A673 (cell line): ENCODE results near the gene MRRF. TPM values are rescaled to one million over a fixed set of nuclear protein-coding genes. Genes with fewer than 3 reads are reported as not detected.

Source experiments
- BruUV-seq: library from RNA; stranded (reverse); fragments of 400-500 nt; replicated peaks from 2 replicates; lab custom pipeline; 2021; lab: Mats Ljungman, UMichigan
- CTCF ChIA-PET: fragments of 300-600 bp; sonication (Branson Sonifier 250); formaldehyde crosslinking; loops from one replicate; lab custom pipeline; 2022; ENCODE audit warnings: antibody characterized with exemption; lab: Charles Lee
- POLR2A ChIA-PET: fragments of 300-600 bp; sonication (Branson Sonifier 250); formaldehyde crosslinking; loops from one replicate; lab custom pipeline; 2022; ENCODE audit warnings: antibody characterized with exemption; ENCODE audit not compliant: low non-redundant PET; lab: Charles Lee
- DNase-seq: peaks from one replicate; pipeline ENCODE4 v3.0.0-alpha.2; 2015; ENCODE audit warnings: low spot score
- H3K27ac ChIP-seq: fragments of 200-600 bp; sonication (generic); 2 replicates; pipeline ENCODE4 v1.5.1; 2016; ENCODE audit warnings: mixed run types, low read depth, mild to moderate bottlenecking, mixed read lengths, antibody characterized with exemption, low read length; ENCODE audit not compliant: poor library complexity, severe bottlenecking
- H3K27me3 ChIP-seq: fragments of 200-600 bp; sonication (generic); replicated peaks from 2 replicates; pipeline ENCODE4 v1.6.1; 2017; ENCODE audit warnings: mixed run types, low read depth, mild to moderate bottlenecking, mixed read lengths, antibody characterized with exemption, low read length; ENCODE audit not compliant: insufficient read depth, poor library complexity
- H3K36me3 ChIP-seq: fragments of 200-600 bp; sonication (generic); 2 replicates; pipeline ENCODE4 v1.6.1; 2016; ENCODE audit warnings: mixed run types, mild to moderate bottlenecking, mixed read lengths, antibody characterized with exemption, low read length; ENCODE audit not compliant: insufficient read depth, poor library complexity, severe bottlenecking
- H3K4me1 ChIP-seq: fragments of 200-600 bp; sonication (generic); 2 replicates; pipeline ENCODE4 v1.6.1; 2017; ENCODE audit warnings: mixed run types, mild to moderate bottlenecking, mixed read lengths, antibody characterized with exemption, low read length; ENCODE audit not compliant: insufficient read depth, poor library complexity, severe bottlenecking
- H3K4me3 ChIP-seq: fragments of 200-600 bp; sonication (generic); 2 replicates; pipeline ENCODE4 v1.5.1; 2016; ENCODE audit warnings: low read depth, mixed run types, mild to moderate bottlenecking, mixed read lengths, low read length; ENCODE audit not compliant: poor library complexity, severe bottlenecking
- H3K9me3 ChIP-seq: fragments of 200-600 bp; sonication (generic); 2 replicates; pipeline ENCODE4 v1.6.1; 2016; ENCODE audit warnings: mixed run types, low read depth, mild to moderate bottlenecking, mixed read lengths, antibody characterized with exemption, low read length; ENCODE audit not compliant: poor library complexity, severe bottlenecking
- EZH2 ChIP-seq: fragments of 200-600 bp; sonication (generic); IDR thresholded peaks from 2 replicates; pipeline ENCODE4 v1.6.1; 2017; ENCODE audit warnings: borderline replicate concordance, low read depth, mild to moderate bottlenecking, mixed read lengths, antibody characterized with exemption, low read length; ENCODE audit not compliant: poor library complexity, severe bottlenecking
- intact Hi-C: fragments of 100-400 bp; cut with micrococcal nuclease; formaldehyde crosslinking; loops from one replicate; pipeline ENCODE4 v1.10.0; 2022; ENCODE audit not compliant: unreplicated experiment
- total RNA-seq: library from RNA; stranded (reverse); gene quantifications from 2 replicates; pipeline ENCODE4 v1.2.3, GENCODE V29; 2021
- TF ChIP-seq, protein P1 (sequence below): fragments of 300-800, 200-600 bp; sonication (generic); conservative IDR thresholded peaks from 2 replicates; pipeline ENCODE4 v1.5.1; 2017; ENCODE audit warnings: low read depth, mild to moderate bottlenecking, antibody characterized with exemption, low read length, moderate library complexity, mixed read lengths

The MRRF gene
- total RNA-seq, 1 experiment from 2014 or later, result 44.9 TPM

DNA sequence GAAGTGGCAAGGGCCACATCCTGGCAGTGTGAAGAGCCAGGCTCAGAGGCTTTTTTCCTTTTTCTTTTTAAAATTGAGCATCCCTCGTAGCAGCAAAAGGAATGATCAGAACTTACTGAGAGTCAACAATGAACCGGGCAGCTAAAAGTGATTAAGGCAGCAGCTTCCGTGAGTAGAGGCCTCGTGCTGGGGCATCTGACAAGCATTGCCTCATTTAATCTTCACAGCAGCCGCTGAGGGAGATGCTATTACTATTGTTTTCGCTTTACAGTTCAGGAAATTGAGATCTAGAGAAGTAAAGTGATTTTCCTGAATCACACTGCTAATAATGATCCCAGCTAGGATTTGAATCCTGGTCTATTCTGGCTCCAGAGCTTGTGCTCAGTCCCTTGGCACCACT is 75.5 kb downstream of the MRRF start:
- H3K4me3 ChIP-seq, result no peak overlapping the region
- CTCF ChIA-PET, result interaction anchor here (1.0 kb wide), 1 partner anchor 10 kb away, joined by 3 read pairs; no protein-coding TSS in a partner anchor
- no TSS peak for BruUV-seq
- intact Hi-C loops, result no loop called here
- TF ChIP-seq EZH2, result no peak
- TF ChIP-seq, protein P1, sequence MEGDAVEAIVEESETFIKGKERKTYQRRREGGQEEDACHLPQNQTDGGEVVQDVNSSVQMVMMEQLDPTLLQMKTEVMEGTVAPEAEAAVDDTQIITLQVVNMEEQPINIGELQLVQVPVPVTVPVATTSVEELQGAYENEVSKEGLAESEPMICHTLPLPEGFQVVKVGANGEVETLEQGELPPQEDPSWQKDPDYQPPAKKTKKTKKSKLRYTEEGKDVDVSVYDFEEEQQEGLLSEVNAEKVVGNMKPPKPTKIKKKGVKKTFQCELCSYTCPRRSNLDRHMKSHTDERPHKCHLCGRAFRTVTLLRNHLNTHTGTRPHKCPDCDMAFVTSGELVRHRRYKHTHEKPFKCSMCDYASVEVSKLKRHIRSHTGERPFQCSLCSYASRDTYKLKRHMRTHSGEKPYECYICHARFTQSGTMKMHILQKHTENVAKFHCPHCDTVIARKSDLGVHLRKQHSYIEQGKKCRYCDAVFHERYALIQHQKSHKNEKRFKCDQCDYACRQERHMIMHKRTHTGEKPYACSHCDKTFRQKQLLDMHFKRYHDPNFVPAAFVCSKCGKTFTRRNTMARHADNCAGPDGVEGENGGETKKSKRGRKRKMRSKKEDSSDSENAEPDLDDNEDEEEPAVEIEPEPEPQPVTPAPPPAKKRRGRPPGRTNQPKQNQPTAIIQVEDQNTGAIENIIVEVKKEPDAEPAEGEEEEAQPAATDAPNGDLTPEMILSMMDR, result no peak
- no peaks in the 10 kb centered on the region for H3K9me3 ChIP-seq
- DNase-seq, result peak; percentile 24
- H3K36me3 ChIP-seq, result no peaks in the 10 kb centered on the region
- no peaks in the 10 kb centered on the region for H3K4me1 ChIP-seq
- no peaks in the 10 kb centered on the region for H3K27me3 ChIP-seq
- POLR2A ChIA-PET, result no interaction called here
- no peak overlapping the region for H3K27ac ChIP-seq

GRCh38 chr9:122342323-122343050 is 77.8 kb downstream of the MRRF start:
- no peak for DNase-seq
- Histone ChIP-seq H3K36me3 (no peaks in the 10 kb centered on the region), H3K9me3 (no peaks in the 10 kb centered on the region), H3K27me3 (peaks cover 23% of the 10 kb centered on the region), H3K4me3 (no peak overlapping the region), H3K27ac (no peak overlapping the region), H3K4me1 (no peaks in the 10 kb centered on the region)
- no TSS peak for BruUV-seq
- POLR2A ChIA-PET, result no interaction called here
- intact Hi-C loops, result no loop called here
- CTCF ChIA-PET, result no interaction called here
- TF ChIP-seq, protein P1, result no peak
- no peak for TF ChIP-seq EZH2

- CTCF ChIA-PET, result interaction anchor here (0.5 kb wide), 1 partner anchor 853 kb away, joined by 17 read pairs; no protein-coding TSS in a partner anchor
- intact Hi-C loops, result no loop called here
Observed at GRCh38 chr9:122346478-122347347, 82.0 kb downstream of the MRRF start.

More at GRCh38 chr9:122346478-122347347, 82.0 kb downstream of the MRRF start:
- H3K27me3 ChIP-seq, result peaks cover 49% of the 10 kb centered on the region
- H3K4me1 ChIP-seq, result no peaks in the 10 kb centered on the region
- H3K4me3 ChIP-seq, result peak overlapping the region; percentile 44
- POLR2A ChIA-PET, result no interaction called here
- no peak overlapping the region for H3K27ac ChIP-seq
- TF ChIP-seq, protein P1, result no peak
- peak; percentile 78 for TF ChIP-seq EZH2
- no peaks in the 10 kb centered on the region for H3K36me3 ChIP-seq
- no TSS peak for BruUV-seq
- no peaks in the 10 kb centered on the region for H3K9me3 ChIP-seq
- DNase-seq, result peak; percentile 9
